Measurements from ENCODE around the gene GCNT2. TPM values are rescaled to one million over a fixed set of nuclear protein-coding genes. Genes with fewer than 3 reads are reported as not detected.
"Not testable (repeated sequence)": the region's sequence is repeated elsewhere in the genome, so short reads cannot be mapped to it uniquely, and the experiment has no call there.

Gene GCNT2
- total and polyA plus RNA-seq, 5 experiments from 2014 or later: 0.85 to 4.6 (median 1.8) TPM

DNA sequence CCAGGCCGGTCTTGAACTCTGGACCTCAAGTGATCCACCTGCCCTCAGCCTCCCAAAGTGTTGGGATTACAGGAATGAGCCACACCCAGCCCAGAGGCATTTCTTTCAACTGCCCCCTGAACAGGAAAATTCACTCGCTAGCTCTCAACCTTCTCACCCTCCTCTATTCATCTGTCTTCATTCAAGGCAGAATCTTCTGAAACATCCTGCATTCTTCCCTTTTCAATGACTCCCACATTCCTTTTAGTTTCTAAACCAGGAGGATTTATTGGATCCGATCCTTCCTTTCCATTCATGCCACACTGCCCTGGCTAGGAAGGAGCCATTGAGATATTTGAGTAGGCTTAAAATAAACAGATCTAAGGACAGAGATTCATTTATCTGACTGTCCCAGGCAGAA, 120.4 kb downstream of the GCNT2 start:
- ATAC-seq (no peak), DNase-seq (no peak)
- Mint-ChIP-seq H3K4me3 (no peak overlapping the region), H3K36me3 (no peaks in the 10 kb centered on the region), H3K27ac (no peak overlapping the region), H3K9me3 (peaks cover 0 to 1% (median 0%) of the 10 kb centered on the region in 9 donors), H3K27me3 (peaks cover 11 to 16% (median 12%) of the 10 kb centered on the region in 5 donors), H3K4me1 (peaks cover 9 to 13% (median 11%) of the 10 kb centered on the region in 4 donors)
- POLR2A ChIA-PET: no interaction called here

DNA sequence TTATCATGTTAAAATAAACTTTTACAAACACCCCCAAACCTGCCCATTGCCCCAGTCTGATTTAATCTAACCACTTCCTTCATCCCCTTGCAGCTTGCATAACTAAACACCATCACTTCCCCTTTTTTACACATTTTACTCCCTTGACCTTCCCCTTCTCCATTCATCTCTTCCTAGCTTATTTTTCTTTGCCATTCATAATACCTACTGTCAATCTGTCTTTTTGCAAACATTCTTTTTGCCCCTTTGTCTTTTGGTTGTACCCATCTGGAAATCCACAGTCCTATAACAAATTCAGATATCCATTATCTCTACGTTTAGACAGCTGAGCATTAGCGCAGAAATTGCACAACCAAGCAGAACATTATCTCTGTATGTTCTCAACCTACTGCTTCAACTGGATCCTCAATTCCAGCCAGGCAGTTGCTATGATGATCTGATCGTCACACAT, 122.1 kb downstream of the GCNT2 start:
- ATAC-seq (no peak), DNase-seq (no peak)
- Mint-ChIP-seq H3K9me3 (no peaks in the 10 kb centered on the region), H3K27ac (peak overlapping the region in 3 of 10 donors; percentile 1 to 58 (median 3)), H3K4me3 (no peak overlapping the region), H3K36me3 (no peaks in the 10 kb centered on the region), H3K4me1 (peaks cover 9 to 13% (median 11%) of the 10 kb centered on the region in 4 donors), H3K27me3 (peaks cover 11 to 16% (median 14%) of the 10 kb centered on the region in 5 donors)
- POLR2A ChIA-PET: no interaction called here

DNA sequence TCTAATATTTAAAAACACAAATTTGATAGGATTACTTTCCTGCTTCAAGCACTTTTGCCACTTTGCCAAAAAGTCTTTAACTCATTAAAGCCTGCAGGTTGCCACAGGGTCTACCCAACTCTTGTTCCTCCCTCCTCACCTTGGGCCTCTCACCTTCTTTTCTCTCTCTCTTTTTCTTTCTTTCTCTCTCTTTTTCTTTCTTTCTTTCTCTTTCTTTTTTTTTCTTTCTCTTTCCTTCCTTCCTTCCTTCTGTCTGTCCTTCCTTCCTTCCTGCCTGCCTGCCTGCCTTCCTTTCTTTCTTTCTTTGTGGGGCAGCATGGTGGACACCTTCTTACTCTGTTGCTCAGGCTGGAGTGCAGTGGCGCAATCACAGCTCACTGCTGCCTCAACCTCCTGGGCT, 123.1 kb downstream of the GCNT2 start:
- H3K4me3 Mint-ChIP-seq: no peak overlapping the region
- DNase-seq (no peak), ATAC-seq (no peak)
- H3K27ac Mint-ChIP-seq: peak overlapping the region in 1 of 10 donors; percentile 53
- peaks cover 10 to 16% (median 13%) of the 10 kb centered on the region in 5 donors for H3K27me3 Mint-ChIP-seq
- POLR2A ChIA-PET: no interaction called here
- H3K36me3 Mint-ChIP-seq: no peaks in the 10 kb centered on the region
- H3K9me3 Mint-ChIP-seq: no peaks in the 10 kb centered on the region
- H3K4me1 Mint-ChIP-seq: peaks cover 9 to 13% (median 11%) of the 10 kb centered on the region in 4 donors

DNA sequence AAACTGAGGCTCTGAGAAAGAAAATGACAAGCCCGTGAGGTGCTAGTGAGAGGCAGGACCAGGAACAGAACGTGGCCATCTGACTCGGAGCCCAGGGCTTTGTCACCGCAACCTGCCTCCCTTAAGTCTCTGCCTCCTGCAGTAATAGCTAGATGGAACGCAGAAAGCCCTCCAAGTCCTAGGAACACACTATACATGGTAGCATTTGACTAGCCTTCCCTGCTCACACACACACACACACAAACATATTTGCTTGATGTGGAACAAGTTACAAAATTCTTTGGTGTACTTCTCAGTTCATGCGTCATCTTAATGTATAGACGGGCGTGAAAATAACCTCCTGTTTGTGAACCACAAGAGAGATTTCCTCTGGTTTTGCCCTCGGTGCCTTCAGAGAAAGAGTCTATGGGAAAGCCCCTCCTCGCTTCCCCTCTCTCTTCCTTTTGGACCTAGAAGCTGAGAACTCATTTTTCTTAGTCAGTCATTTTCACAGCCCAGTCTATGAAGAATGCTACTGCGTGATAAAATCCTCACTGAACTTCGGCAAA, 134.4 kb downstream of the GCNT2 start:
- ATAC-seq (peak in 1 of 2 donors; percentile 76), DNase-seq (peak in 3 of 10 donors; percentile 2 to 39 (median 31))
- Mint-ChIP-seq H3K4me1 (peaks cover 4 to 14% (median 10%) of the 10 kb centered on the region in 4 donors), H3K9me3 (peaks cover 0 to 3% (median 0%) of the 10 kb centered on the region in 9 donors), H3K27me3 (peaks cover 0 to 29% (median 6%) of the 10 kb centered on the region in 5 donors), H3K36me3 (peaks cover 0 to 5% (median 0%) of the 10 kb centered on the region in 3 donors), H3K4me3 (peak overlapping the region in 6 of 10 donors; percentile 12 to 47 (median 26)), H3K27ac (peak overlapping the region in 1 of 10 donors; percentile 7)
- POLR2A ChIA-PET: no interaction called here

DNA sequence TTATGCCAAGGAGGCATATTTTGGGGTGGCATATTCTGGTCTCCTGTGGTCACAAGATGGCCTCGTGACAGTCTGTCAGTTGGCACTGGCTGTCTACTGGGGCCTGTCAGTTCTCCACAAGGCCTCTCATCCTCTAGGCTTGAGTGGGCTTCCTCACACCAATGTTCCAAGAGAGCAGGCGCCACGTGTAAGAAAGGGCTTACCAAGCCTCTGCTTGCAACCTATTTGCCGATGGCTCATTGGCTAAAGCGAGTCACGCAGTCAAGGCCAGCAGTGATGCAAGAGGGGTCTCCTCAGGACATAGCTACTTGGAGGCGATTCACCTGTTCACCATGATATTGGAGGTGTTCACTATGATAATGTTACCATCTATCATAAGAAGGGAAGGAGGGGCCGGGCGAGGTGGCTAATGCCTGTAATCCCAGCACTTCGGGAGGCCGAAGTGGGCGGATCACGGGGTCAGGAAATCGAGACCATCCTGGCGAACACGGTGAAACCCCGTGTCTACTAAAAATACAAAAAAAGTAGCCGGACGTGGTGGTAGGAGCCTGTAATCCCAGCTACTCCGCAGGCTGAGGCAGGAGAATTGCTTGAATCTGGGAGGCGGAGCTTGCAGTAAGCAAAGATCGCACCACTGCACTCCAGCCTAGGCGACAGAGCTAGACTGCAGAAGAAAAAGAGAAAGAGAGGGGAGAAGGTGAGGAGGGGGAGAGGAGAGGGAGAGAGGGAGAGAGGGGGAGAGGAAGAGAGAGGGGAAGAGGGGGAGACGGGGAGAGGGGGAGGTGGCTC, 138.0 kb downstream of the GCNT2 start:
- Mint-ChIP-seq H3K4me1 (peaks cover 4 to 14% (median 10%) of the 10 kb centered on the region in 4 donors), H3K9me3 (peaks cover 0 to 3% (median 0%) of the 10 kb centered on the region in 9 donors), H3K27ac (peak overlapping the region in 3 of 10 donors; percentile 38 to 68 (median 56)), H3K4me3 (peak overlapping the region in 8 of 10 donors; percentile 24 to 81 (median 65)), H3K27me3 (peaks cover 0 to 15% (median 6%) of the 10 kb centered on the region in 5 donors), H3K36me3 (peaks cover 0 to 7% (median 0%) of the 10 kb centered on the region in 3 donors)
- peak in 1 of 2 donors; percentile 23 for ATAC-seq
- no peak for DNase-seq
- POLR2A ChIA-PET: interaction anchor here (1.1 kb wide), 1 partner anchor 13 kb away, joined by 4 read pairs; no protein-coding TSS in a partner anchor

DNA sequence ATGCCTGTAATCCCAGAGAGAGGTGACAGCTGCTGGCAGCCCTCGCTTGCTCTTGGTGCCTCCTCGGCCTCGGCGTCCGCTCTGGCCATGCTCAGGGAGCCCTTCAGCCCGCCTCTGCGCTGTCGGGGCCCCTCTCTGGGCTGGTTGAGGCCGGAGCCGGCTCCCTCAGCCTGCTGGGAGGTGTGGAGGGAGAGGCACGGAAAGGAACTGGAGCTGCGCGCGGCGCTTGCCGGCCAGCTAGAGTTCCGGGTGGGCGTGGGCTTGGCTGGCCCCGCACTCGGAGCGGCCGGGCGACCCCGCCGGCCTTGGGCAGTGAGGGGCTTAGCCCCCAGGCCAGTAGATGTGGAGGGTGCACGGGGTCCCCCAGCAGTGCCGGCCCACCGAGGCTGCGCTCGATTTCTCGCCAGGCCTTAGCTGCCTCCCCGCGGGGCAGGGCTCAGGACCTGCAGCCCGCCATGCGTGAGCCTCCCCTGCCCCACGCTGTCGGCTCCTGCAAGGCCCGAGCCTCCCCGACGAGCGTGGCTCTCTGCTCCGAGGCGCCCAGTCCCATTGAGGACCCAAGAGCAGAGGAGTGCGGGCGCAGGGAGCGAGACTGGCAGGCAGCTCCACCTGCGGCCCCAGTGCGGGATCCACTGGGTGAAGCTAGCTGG, 138.7 kb downstream of the GCNT2 start:
- peaks cover 0 to 15% (median 6%) of the 10 kb centered on the region in 5 donors for H3K27me3 Mint-ChIP-seq
- H3K4me1 Mint-ChIP-seq: peaks cover 4 to 13% (median 10%) of the 10 kb centered on the region in 4 donors
- peaks cover 0 to 9% (median 0%) of the 10 kb centered on the region in 9 donors for H3K9me3 Mint-ChIP-seq
- ATAC-seq (peak; percentile 26 to 56), DNase-seq (peak in 2 of 10 donors; percentile 17)
- H3K36me3 Mint-ChIP-seq: peaks cover 0 to 7% (median 0%) of the 10 kb centered on the region in 3 donors
- peak overlapping the region in 8 of 10 donors; percentile 52 to 81 (median 65) for H3K4me3 Mint-ChIP-seq
- POLR2A ChIA-PET: interaction anchor here (1.1 kb wide), 1 partner anchor 13 kb away, joined by 4 read pairs; no protein-coding TSS in a partner anchor
- no peak overlapping the region for H3K27ac Mint-ChIP-seq

DNA sequence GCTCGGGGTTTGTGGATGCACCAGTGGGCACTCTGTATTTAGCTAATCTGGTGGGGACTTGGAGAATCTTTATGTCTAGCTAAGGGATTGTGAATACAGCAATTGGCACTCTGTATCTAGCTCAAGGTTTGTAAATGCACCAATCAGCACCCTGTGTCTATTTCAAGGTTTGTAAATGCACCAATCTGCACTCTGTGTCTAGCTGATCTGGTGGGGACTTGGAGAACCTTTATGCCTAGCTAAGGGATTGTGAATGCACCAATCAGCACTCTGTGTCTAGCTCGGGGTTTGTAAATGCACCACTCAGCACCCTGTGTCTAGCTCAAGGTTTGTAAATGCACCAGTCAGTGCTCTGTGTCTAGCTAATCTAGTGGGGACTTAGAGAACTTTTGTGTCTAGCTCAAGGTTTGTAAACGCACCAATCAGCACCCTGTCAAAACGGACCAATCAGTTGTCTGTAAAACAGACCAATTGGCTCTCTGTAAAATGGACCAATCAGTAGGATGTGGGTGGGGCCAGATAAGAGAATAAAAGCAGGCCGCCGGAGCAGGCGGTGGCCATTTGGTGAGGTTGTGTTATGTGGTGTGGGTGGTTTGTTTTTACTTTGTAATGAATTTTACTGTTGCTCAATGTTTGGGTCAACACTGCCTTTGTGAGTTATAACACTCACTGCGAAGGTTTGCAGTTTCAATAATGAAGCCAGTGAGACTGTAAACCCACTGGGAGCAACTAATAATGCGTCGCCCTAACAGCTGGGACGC, 139.5 kb downstream of the GCNT2 start:
- peak overlapping the region in 1 of 10 donors; percentile 46 for H3K27ac Mint-ChIP-seq
- DNase-seq: not testable (repeated sequence)
- H3K4me3 Mint-ChIP-seq: peak overlapping the region in 6 of 10 donors; percentile 49 to 70 (median 60)

DNA sequence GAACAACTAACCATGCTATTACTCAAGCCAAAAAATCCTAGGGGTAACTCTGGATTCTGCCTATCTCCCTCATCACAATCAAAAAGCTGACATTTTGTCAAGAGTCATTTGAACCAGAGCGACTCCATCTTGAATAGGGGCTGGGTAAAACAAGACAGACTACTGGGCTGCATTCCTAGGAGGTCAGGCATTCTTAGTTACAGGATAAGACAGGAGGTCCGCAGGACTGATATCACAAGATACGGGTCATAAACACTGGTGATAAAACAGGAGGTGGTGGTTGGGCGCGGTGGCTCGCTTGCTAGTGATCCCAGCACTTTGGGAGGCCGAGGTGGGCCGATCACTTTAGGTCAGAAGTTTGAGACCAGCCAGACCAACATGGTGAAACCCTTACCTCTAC, 141.1 kb downstream of the GCNT2 start:
- peaks cover 2 to 17% (median 9%) of the 10 kb centered on the region in 9 donors for H3K9me3 Mint-ChIP-seq
- no peaks in the 10 kb centered on the region for H3K4me1 Mint-ChIP-seq
- POLR2A ChIA-PET: no interaction called here
- H3K27ac Mint-ChIP-seq: no peak overlapping the region
- peaks cover 0 to 11% (median 8%) of the 10 kb centered on the region in 5 donors for H3K27me3 Mint-ChIP-seq
- no peak for ATAC-seq
- H3K36me3 Mint-ChIP-seq: peaks cover 0 to 15% (median 2%) of the 10 kb centered on the region in 3 donors
- no peak for DNase-seq
- no peak overlapping the region for H3K4me3 Mint-ChIP-seq

More for the DNA sequence above, 139.5 kb downstream of the GCNT2 start:
- ATAC-seq, H3K4me1 Mint-ChIP-seq, H3K36me3 Mint-ChIP-seq, POLR2A ChIA-PET: not testable (repeated sequence)
- H3K27me3 Mint-ChIP-seq: peaks cover 0 to 11% (median 3%) of the 10 kb centered on the region in 5 donors
- peaks cover 0 to 10% (median 2%) of the 10 kb centered on the region in 9 donors for H3K9me3 Mint-ChIP-seq

DNA sequence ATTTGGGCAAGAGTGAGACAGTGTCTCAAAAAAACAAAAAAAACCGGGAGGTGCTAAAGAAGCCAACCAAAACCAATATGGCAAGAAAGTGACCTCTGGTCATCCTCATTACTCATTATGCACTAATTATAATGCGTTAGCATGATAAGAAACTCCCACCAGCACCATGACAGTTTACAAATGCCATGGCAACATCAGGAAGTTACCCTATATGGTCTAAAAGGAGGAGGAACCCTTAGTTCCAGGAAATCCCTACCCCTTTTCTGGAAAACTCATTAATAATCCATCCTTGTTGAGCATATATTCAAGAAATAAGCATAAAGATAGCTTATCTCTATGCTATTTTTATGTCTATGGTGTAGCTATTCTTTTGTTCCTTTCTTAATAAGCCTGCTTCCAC, 141.6 kb downstream of the GCNT2 start:
- no peak for ATAC-seq
- Mint-ChIP-seq H3K36me3 (peaks cover 0 to 19% (median 2%) of the 10 kb centered on the region in 3 donors), H3K4me1 (no peaks in the 10 kb centered on the region), H3K9me3 (peaks cover 2 to 17% (median 10%) of the 10 kb centered on the region in 9 donors), H3K27me3 (peaks cover 0 to 14% (median 8%) of the 10 kb centered on the region in 5 donors), H3K4me3 (no peak overlapping the region), H3K27ac (no peak overlapping the region)
- no peak for DNase-seq
- POLR2A ChIA-PET: no interaction called here

DNA sequence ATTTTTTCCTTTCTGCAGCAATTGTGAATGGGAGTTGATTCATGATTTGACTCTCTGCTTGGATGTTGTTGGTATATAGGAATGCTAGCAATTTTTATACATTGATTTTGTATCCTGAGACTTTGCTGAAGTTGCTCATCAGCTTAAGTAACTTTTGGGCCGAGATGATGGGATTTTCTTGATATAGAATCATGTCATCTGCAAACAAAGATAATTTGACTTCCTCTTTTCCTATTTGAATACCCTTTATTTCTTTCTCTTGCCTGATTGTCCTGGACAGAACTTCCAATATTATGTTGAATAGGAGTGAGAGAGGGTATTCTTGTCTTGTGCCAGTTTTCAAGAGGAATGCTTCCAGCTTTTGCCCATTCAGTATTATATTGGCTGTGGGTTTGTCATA, 144.4 kb downstream of the GCNT2 start:
- POLR2A ChIA-PET, H3K4me3 Mint-ChIP-seq, H3K4me1 Mint-ChIP-seq, DNase-seq, ATAC-seq, H3K27ac Mint-ChIP-seq: not testable (repeated sequence)
- H3K36me3 Mint-ChIP-seq: peaks cover 0 to 19% (median 2%) of the 10 kb centered on the region in 3 donors
- peaks cover 2 to 17% (median 10%) of the 10 kb centered on the region in 9 donors for H3K9me3 Mint-ChIP-seq
- H3K27me3 Mint-ChIP-seq: peaks cover 3 to 15% (median 9%) of the 10 kb centered on the region in 5 donors

DNA sequence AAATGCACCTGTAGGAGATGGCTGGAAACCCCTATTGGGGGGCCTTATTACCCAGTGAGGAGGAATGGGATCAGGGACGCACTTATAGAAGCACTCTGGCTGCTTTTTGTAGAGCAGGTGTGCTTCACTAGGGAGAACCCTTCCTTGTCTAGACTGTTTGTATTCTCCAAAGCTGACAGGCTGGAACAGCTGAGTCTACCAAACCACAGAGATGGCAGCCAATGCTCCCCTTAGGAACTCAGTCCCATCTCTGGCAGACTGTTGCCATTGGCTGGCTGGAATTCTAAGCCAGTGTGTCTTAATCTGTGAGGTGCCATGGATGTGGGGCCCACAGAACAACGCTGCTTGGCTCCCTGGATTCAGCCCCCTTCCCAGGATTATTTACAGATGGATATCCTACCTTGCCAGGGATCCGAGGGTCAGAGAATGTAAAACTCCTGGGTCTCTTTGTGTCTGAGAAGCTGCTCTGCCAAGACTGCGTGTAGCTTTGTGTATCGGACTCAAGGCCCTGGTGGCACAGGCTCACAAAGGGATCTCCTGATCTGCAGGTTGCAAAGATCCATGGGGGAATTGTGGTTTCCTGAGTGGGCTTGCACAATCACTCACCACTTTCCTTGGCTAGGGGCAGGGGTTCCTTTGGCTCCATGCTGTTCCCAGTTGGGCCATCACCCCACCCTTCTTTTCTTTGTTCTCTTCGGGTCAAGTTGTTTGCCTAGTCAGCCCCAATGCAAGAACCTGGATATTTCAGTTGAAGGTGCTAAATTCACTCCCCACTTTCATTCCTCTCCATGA, 147.2 kb downstream of the GCNT2 start:
- POLR2A ChIA-PET: no interaction called here
- DNase-seq (no peak), ATAC-seq (no peak)
- Mint-ChIP-seq H3K9me3 (peaks cover 2 to 17% (median 9%) of the 10 kb centered on the region in 9 donors), H3K4me3 (no peak overlapping the region), H3K27me3 (peaks cover 3 to 15% (median 9%) of the 10 kb centered on the region in 5 donors), H3K36me3 (peaks cover 0 to 11% (median 2%) of the 10 kb centered on the region in 3 donors), H3K4me1 (no peaks in the 10 kb centered on the region), H3K27ac (no peak overlapping the region)
